BE2C (cell line): Measurements from ENCODE around the gene PARD3B.
A peak's percentile ranks its signal among the peaks of the same experiment; 100 is the strongest.

ENCODE experiments used
- DNase-seq: peaks from one replicate; pipeline ENCODE4 v3.0.0-alpha.2; 2020
- H3K27me3 ChIP-seq: fragments of 250-450 bp; sonication (Bioruptor Pico); 2 replicates; pipeline ENCODE4 v1.5.1; 2020; ENCODE audit warnings: mild to moderate bottlenecking
- H3K36me3 ChIP-seq: fragments of 250-450 bp; sonication (Bioruptor Pico); 2 replicates; pipeline ENCODE4 v1.5.1; 2020; ENCODE audit warnings: mild to moderate bottlenecking
- H3K4me1 ChIP-seq: fragments of 250-450 bp; sonication (Bioruptor Pico); 2 replicates; pipeline ENCODE4 v1.5.1; 2020
- H3K4me3 ChIP-seq: 2 replicates; pipeline ENCODE4 v1.5.1; 2011; ENCODE audit warnings: low read depth, low read length
- H3K9me3 ChIP-seq: fragments of 250-450 bp; sonication (Bioruptor Pico); 2 replicates; pipeline ENCODE4 v1.5.1; 2020
- TF ChIP-seq, protein P1 (sequence below): IDR thresholded peaks from 2 replicates; pipeline ENCODE4 v1.5.1; 2012; ENCODE audit warnings: mild to moderate bottlenecking, low read depth, low read length

PARD3B gene

DNA sequence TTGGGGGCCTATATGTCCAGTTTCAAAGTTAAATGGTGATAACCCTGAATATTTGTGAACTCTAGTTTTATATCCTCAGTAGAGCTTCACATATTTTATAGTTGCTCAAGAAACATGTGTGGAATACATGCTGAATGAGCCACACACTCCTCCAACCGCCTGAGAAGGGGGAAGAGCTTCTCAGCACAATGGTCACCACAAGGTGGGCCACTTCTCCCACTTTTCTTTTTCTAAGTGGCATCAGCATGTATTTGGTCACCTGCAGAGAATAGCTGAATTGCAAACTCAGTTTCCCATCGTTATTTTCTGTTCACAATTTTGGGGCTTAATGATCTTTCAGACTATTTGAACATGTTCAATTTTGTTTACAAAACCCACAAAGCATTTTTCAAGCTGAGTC is 340.5 kb downstream of the PARD3B start:
- Histone ChIP-seq H3K27me3 (no peaks in the 10 kb centered on the region), H3K4me1 (peaks cover 11% of the 10 kb centered on the region), H3K9me3 (no peaks in the 10 kb centered on the region), H3K36me3 (no peaks in the 10 kb centered on the region), H3K4me3 (no peak overlapping the region)
- DNase-seq, result peak; percentile 49
- TF ChIP-seq, protein P1, sequence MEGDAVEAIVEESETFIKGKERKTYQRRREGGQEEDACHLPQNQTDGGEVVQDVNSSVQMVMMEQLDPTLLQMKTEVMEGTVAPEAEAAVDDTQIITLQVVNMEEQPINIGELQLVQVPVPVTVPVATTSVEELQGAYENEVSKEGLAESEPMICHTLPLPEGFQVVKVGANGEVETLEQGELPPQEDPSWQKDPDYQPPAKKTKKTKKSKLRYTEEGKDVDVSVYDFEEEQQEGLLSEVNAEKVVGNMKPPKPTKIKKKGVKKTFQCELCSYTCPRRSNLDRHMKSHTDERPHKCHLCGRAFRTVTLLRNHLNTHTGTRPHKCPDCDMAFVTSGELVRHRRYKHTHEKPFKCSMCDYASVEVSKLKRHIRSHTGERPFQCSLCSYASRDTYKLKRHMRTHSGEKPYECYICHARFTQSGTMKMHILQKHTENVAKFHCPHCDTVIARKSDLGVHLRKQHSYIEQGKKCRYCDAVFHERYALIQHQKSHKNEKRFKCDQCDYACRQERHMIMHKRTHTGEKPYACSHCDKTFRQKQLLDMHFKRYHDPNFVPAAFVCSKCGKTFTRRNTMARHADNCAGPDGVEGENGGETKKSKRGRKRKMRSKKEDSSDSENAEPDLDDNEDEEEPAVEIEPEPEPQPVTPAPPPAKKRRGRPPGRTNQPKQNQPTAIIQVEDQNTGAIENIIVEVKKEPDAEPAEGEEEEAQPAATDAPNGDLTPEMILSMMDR, result peak; percentile 77

DNA sequence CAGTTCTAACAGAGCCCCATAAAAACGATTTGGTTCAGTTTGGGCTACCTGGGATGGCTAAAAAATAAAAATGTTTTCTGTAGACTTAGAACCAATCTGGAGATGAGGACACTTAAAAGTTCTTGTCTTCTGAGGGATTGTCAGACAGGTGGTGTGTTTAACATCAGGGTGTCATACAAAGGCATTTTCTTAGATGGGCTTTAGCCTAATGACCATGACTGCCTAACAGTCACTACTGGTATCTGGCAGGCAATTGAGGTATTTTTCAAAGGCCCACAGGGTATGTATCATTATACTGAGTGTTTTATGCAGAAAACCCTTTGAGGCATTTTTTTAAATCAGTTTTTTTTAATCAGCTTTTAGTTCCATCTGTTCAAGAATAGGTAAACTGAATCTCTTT is 341.4 kb downstream of the PARD3B start:
- Histone ChIP-seq H3K27me3 (no peaks in the 10 kb centered on the region), H3K36me3 (no peaks in the 10 kb centered on the region), H3K4me3 (no peak overlapping the region), H3K9me3 (no peaks in the 10 kb centered on the region), H3K4me1 (peaks cover 11% of the 10 kb centered on the region)
- TF ChIP-seq, protein P1, result no peak
- DNase-seq, result no peak

DNA sequence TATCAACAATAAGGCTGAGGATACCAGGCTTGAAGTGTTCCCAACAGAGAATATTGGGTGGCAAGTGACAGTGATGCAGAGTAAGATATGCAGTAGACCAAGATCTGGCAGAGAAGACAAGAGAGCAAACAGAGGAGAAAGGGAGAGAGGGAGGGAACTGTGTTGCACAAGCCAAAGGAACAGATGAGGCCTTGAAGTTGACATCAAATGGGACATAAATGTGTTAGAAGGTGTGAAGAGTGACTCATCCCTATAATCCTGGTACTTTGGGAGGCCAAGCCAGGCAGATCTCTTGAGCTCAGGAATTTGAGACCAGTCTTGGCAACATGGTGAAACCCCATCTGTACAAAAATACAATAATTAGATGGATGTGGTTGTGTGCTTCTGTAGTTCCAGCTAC is 342.9 kb downstream of the PARD3B start:
- H3K9me3 ChIP-seq, result no peaks in the 10 kb centered on the region
- no peak for DNase-seq
- peaks cover 11% of the 10 kb centered on the region for H3K4me1 ChIP-seq
- no peak overlapping the region for H3K4me3 ChIP-seq
- no peaks in the 10 kb centered on the region for H3K36me3 ChIP-seq
- no peaks in the 10 kb centered on the region for H3K27me3 ChIP-seq
- TF ChIP-seq, protein P1, result no peak

DNA sequence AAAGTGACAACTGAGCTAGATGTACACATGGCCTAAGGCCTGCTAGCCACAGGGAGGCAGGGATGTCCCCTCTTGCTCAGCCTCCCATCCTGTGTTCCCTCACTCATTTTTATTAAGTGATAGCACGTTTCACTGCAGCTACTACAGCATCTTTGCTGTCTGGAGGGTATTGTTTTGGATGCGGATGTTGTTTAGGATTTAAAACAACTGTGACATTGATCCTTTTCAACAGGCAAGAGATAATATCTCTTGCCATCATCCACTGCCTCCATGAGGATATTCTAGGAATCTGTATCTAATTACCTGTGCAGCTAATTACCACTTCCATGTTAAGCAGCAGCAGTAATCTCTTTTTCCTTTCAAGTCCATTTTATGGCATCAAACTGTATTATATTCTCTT is 345.4 kb downstream of the PARD3B start:
- TF ChIP-seq, protein P1, result peak; percentile 47
- Histone ChIP-seq H3K27me3 (no peaks in the 10 kb centered on the region), H3K4me3 (no peak overlapping the region), H3K4me1 (peaks cover 11% of the 10 kb centered on the region), H3K36me3 (no peaks in the 10 kb centered on the region), H3K9me3 (no peaks in the 10 kb centered on the region)
- DNase-seq, result peak; percentile 15

DNA sequence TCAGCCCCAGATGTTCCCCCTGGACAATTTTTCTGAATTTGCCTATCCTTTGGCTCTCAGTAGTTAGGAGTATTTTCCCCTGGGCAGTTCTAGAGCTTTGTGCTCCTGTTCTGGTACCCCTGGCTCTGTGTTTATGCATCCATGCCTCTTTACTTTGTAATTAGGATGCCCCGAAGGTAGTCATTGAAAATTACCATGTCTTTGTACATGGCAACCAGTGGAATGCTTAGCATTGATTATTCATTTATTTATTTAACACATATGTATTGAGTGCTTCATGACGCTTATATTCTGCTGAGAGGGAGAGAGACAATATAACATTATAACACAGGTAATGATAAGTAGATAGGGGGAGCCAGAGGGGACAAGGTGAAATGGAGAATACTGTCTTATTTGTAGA is 346.5 kb downstream of the PARD3B start:
- DNase-seq, result no peak
- Histone ChIP-seq H3K27me3 (no peaks in the 10 kb centered on the region), H3K9me3 (no peaks in the 10 kb centered on the region), H3K36me3 (no peaks in the 10 kb centered on the region), H3K4me1 (peaks cover 11% of the 10 kb centered on the region), H3K4me3 (no peak overlapping the region)
- TF ChIP-seq, protein P1, result no peak

DNA sequence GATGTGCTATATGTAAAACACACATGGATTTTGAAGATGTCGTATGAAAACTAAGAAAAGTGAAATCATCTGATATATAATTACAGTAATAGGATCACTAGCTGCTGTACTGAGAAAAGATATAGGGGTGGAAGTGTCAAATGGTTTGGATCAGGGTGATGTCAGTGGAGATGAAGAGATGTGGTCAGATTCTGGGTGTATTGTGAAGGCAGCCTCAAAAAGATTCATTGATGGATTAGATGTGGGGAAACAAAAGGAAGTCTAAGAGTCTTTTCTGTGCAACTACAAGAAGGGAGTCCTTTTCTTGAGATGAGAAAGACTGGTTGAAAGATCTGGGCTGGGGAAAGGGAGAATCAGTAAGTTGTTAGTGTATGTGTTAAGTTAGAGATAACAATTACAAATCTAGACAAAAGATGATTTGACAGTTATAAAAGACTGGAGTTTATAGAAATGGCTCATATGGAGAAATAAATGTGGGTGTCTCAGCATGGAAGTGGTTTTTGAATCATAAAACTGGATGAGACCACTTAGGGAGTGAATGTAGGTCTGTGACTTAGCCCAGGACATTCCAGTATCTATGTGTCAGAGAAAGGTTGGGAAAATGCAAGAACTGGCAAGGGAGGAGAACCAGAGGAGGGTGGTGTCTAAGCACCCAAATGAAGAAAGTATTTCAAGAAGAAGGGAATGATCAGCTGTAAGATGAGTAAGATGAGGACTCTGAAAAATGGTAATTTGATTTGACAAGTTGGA is 347.4 kb downstream of the PARD3B start:
- TF ChIP-seq, protein P1, result no peak
- Histone ChIP-seq H3K4me1 (peaks cover 5% of the 10 kb centered on the region), H3K4me3 (no peak overlapping the region), H3K9me3 (no peaks in the 10 kb centered on the region), H3K36me3 (no peaks in the 10 kb centered on the region), H3K27me3 (no peaks in the 10 kb centered on the region)
- DNase-seq, result no peak
